Caco-2 (cell line): ENCODE data around the gene STT3B. TPM values are rescaled to one million over a fixed set of nuclear protein-coding genes. Genes with fewer than 3 reads are reported as not detected.
A peak's percentile ranks its signal among the peaks of the same experiment; 100 is the strongest.

Experiments used
- BruUV-seq: library from RNA; stranded (reverse); fragments of 400-500 nt; replicated peaks from 2 replicates; lab custom pipeline; 2021; lab: Mats Ljungman, UMichigan
- CTCF ChIA-PET: fragments of 300-600 bp; sonication (Branson Sonifier 250); formaldehyde crosslinking; loops from one replicate; lab custom pipeline; 2022; ENCODE audit warnings: antibody characterized with exemption; lab: Charles Lee
- POLR2A ChIA-PET: fragments of 300-600 bp; sonication (Branson Sonifier 250); formaldehyde crosslinking; loops from one replicate; lab custom pipeline; 2022; ENCODE audit warnings: antibody characterized with exemption; lab: Charles Lee
- DNase-seq, 2 experiments: peaks; one replicate each; pipeline versions ENCODE4 v3.0.0 to v3.0.0-alpha.2; 2020 to 2022
- H3K27me3 ChIP-seq: replicated peaks from 2 replicates; pipeline ENCODE4 v1.6.0; 2011; ENCODE audit warnings: low read length; ENCODE audit not compliant: control insufficient read depth, insufficient read depth
- H3K36me3 ChIP-seq: 2 replicates; pipeline ENCODE4 v1.5.1; 2011; ENCODE audit warnings: low read length; ENCODE audit not compliant: control insufficient read depth, insufficient read depth
- H3K4me1 ChIP-seq: fragments of 250-450 bp; sonication (Bioruptor Pico); 2 replicates; pipeline ENCODE4 v1.5.1; 2020; ENCODE audit warnings: mild to moderate bottlenecking
- H3K4me3 ChIP-seq: 2 replicates; pipeline ENCODE4 v1.5.1; 2011; ENCODE audit warnings: low read depth, mild to moderate bottlenecking, control low read depth, low read length
- H3K9me3 ChIP-seq: fragments of 250-450 bp; sonication (Bioruptor Pico); 2 replicates; pipeline ENCODE4 v1.5.1; 2020; ENCODE audit warnings: mild to moderate bottlenecking, moderate library complexity
- H3K27ac Mint-ChIP-seq: one replicate; pipeline ENCODE4 v1.8.0; 2022; ENCODE audit warnings: mixed read lengths; ENCODE audit not compliant: unreplicated experiment
- H3K27me3 Mint-ChIP-seq: one replicate; pipeline ENCODE4 v1.8.0; 2022; ENCODE audit warnings: mixed read lengths; ENCODE audit not compliant: insufficient read depth, unreplicated experiment
- H3K36me3 Mint-ChIP-seq: one replicate; pipeline ENCODE4 v1.8.0; 2022; ENCODE audit warnings: mild to moderate bottlenecking, mixed read lengths; ENCODE audit not compliant: insufficient read depth, unreplicated experiment
- H3K4me1 Mint-ChIP-seq: one replicate; pipeline ENCODE4 v1.8.0; 2022; ENCODE audit warnings: low read depth, mixed read lengths; ENCODE audit not compliant: unreplicated experiment
- H3K4me3 Mint-ChIP-seq: one replicate; pipeline ENCODE4 v1.8.0; 2022; ENCODE audit warnings: mild to moderate bottlenecking, moderate library complexity, mixed read lengths; ENCODE audit not compliant: unreplicated experiment
- H3K9me3 Mint-ChIP-seq: one replicate; pipeline ENCODE4 v1.8.0; 2022; ENCODE audit warnings: mixed read lengths; ENCODE audit not compliant: unreplicated experiment
- intact Hi-C: fragments of 100-400 bp; cut with micrococcal nuclease; formaldehyde crosslinking; loops from one replicate; pipeline ENCODE4 v1.10.0; 2022; ENCODE audit not compliant: unreplicated experiment
- total RNA-seq: library from RNA; stranded (reverse); gene quantifications from 2 replicates; pipeline ENCODE4 v1.2.3, GENCODE V29; 2022
- TF ChIP-seq, protein P1 (sequence below), 2 experiments: fragments of 200-600 bp in 1 of 2; IDR thresholded peaks; 1 replicate in 1 of 2; 2 replicates in 1 of 2; pipeline versions ENCODE4 v1.5.1 to v1.8.0; 2011 to 2022; ENCODE audit warnings: antibody characterized with exemption in 1 of 2, control low read depth in 1 of 2, inconsistent platforms in 1 of 2, low read depth in 1 of 2, low read length in 1 of 2, mild to moderate bottlenecking in 1 of 2, moderate library complexity in 1 of 2; ENCODE audit not compliant: insufficient read depth in 1 of 2, severe bottlenecking in 1 of 2, unreplicated experiment in 1 of 2

Gene STT3B
- total RNA-seq, 1 experiment from 2014 or later: 162 TPM

DNA sequence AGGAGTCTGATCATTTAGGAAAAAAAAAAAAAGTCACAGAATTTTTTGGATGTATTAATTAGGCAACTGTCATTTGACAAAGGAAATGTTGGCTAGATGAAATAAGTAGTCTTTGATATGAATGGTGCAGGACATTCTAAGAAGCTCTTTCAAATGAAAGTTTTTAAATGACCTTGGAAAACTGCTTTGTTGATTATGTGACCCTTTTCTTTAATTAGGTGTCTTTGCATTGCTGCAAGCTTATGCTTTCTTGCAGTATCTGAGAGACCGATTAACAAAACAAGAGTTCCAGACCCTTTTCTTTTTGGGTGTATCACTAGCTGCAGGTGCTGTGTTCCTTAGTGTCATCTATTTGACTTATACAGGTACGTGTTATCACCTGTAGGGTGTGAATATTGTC, 84.0 kb downstream of the STT3B start:
- CTCF ChIA-PET: no interaction called here
- Mint-ChIP-seq H3K27me3 (no peaks in the 10 kb centered on the region), H3K4me1 (peaks cover 21% of the 10 kb centered on the region)

DNA sequence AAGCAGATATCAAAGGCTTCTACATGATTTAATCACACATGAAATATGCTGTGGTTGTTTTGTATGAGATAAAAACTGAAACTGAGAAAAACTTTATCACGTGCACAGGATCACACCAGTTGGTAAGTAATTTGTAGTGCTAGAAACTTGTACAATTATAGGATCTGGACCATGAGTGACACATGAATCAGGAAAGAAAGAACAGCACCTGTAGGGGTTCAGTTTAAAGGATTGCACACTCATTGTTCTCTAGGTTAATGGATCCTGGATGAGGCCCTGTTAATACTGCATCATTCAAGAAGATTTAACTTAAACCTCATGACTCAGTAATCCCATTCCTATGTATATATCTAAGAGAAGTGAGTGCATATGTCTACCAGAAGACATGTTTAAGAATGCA, 87.9 kb downstream of the STT3B start:
- no peaks in the 10 kb centered on the region for H3K27me3 ChIP-seq

More for the DNA sequence above, 84.0 kb downstream of the STT3B start:
- DNase-seq: no peak
- Mint-ChIP-seq H3K27ac (no peak overlapping the region), H3K9me3 (no peaks in the 10 kb centered on the region), H3K4me3 (no peak overlapping the region), H3K36me3 (peaks cover 32% of the 10 kb centered on the region)
- peaks cover 5% of the 10 kb centered on the region; the same call in 1 of the 2 replicates for H3K4me1 ChIP-seq
- TF ChIP-seq, protein P1, sequence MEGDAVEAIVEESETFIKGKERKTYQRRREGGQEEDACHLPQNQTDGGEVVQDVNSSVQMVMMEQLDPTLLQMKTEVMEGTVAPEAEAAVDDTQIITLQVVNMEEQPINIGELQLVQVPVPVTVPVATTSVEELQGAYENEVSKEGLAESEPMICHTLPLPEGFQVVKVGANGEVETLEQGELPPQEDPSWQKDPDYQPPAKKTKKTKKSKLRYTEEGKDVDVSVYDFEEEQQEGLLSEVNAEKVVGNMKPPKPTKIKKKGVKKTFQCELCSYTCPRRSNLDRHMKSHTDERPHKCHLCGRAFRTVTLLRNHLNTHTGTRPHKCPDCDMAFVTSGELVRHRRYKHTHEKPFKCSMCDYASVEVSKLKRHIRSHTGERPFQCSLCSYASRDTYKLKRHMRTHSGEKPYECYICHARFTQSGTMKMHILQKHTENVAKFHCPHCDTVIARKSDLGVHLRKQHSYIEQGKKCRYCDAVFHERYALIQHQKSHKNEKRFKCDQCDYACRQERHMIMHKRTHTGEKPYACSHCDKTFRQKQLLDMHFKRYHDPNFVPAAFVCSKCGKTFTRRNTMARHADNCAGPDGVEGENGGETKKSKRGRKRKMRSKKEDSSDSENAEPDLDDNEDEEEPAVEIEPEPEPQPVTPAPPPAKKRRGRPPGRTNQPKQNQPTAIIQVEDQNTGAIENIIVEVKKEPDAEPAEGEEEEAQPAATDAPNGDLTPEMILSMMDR (IDR thresholded peaks at IDR 0.05; ENCODE audit: insufficient read depth in 1 of 2, low read depth in 1 of 2, low read length in 1 of 2, severe bottlenecking in 1 of 2, unreplicated experiment in 1 of 2): no peak
- H3K9me3 ChIP-seq: no peaks in the 10 kb centered on the region
- no peaks in the 10 kb centered on the region for H3K36me3 ChIP-seq
- BruUV-seq: no TSS peak
- intact Hi-C loops: no loop called here
- H3K27me3 ChIP-seq: no peaks in the 10 kb centered on the region
- no peak overlapping the region for H3K4me3 ChIP-seq
- POLR2A ChIA-PET: no interaction called here

DNA sequence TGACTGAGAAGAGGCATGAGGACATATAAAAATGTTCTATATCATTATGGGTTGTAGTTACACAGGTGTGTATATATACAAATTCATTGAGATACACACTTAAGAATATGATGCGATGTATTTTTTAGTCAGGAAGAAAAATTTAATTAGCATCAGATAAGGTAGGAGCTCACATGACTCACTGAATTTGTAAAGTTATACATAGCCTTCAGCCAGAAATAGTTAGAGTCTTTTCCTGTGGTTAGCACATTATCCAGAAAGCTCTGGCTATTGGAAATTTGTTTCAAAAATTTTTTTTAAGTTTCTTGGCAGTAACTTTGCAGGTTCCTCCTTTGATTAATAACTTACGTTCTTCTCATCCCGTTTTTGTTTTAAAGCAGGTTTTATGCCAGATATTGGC, 88.6 kb downstream of the STT3B start:
- peaks cover 57% of the 10 kb centered on the region for H3K36me3 Mint-ChIP-seq
- H3K9me3 ChIP-seq: no peaks in the 10 kb centered on the region
- ChIA-PET CTCF (no interaction called here), POLR2A (no interaction called here)
- no TSS peak for BruUV-seq
- no peaks in the 10 kb centered on the region for H3K27me3 ChIP-seq
- H3K27me3 Mint-ChIP-seq: no peaks in the 10 kb centered on the region
- H3K4me3 ChIP-seq: no peak overlapping the region
- H3K36me3 ChIP-seq: no peaks in the 10 kb centered on the region
- H3K27ac Mint-ChIP-seq: no peak overlapping the region
- H3K4me1 ChIP-seq: no peaks in the 10 kb centered on the region
- H3K4me3 Mint-ChIP-seq: no peak overlapping the region
- no peaks in the 10 kb centered on the region for H3K9me3 Mint-ChIP-seq
- TF ChIP-seq, protein P1 (IDR thresholded peaks at IDR 0.05; ENCODE audit: insufficient read depth in 1 of 2, low read depth in 1 of 2, low read length in 1 of 2, severe bottlenecking in 1 of 2, unreplicated experiment in 1 of 2): no peak
- intact Hi-C loops: no loop called here
- DNase-seq: no peak
- H3K4me1 Mint-ChIP-seq: no peaks in the 10 kb centered on the region

More for the DNA sequence above, 87.9 kb downstream of the STT3B start:
- H3K36me3 ChIP-seq: no peaks in the 10 kb centered on the region
- Mint-ChIP-seq H3K27ac (no peak overlapping the region), H3K4me1 (no peaks in the 10 kb centered on the region), H3K36me3 (peaks cover 50% of the 10 kb centered on the region), H3K4me3 (no peak overlapping the region), H3K27me3 (no peaks in the 10 kb centered on the region), H3K9me3 (no peaks in the 10 kb centered on the region)
- ChIA-PET CTCF (no interaction called here), POLR2A (no interaction called here)
- intact Hi-C loops: no loop called here
- H3K4me1 ChIP-seq: no peaks in the 10 kb centered on the region
- no peak for DNase-seq
- TSS peak; percentile 22 for BruUV-seq
- TF ChIP-seq, protein P1 (IDR thresholded peaks at IDR 0.05; ENCODE audit: insufficient read depth in 1 of 2, low read depth in 1 of 2, low read length in 1 of 2, severe bottlenecking in 1 of 2, unreplicated experiment in 1 of 2): no peak
- H3K4me3 ChIP-seq: no peak overlapping the region
- no peaks in the 10 kb centered on the region for H3K9me3 ChIP-seq
